Fibroblast of the aortic adventitia (primary cell): ENCODE measurements around the gene DOP1A. TPM values are rescaled to one million over a fixed set of nuclear protein-coding genes. Genes with fewer than 3 reads are reported as not detected.

Experiments
- DNase-seq: peaks from one replicate; pipeline ENCODE4 v3.0.0-alpha.2; 2010; ENCODE audit warnings: low read depth
- H3K4me3 ChIP-seq: 2 replicates; pipeline ENCODE4 v1.5.1; 2011; ENCODE audit warnings: low read depth, mild to moderate bottlenecking, control low read depth, low read length, moderate library complexity
- total RNA-seq: library from RNA; depleted of rRNA; stranded (reverse); fragments of >200 nt; gene quantifications from 2 replicates; pipeline ENCODE4 v1.2.3, GENCODE V29; 2012; ENCODE audit warnings: low replicate concordance
- TF ChIP-seq, protein P1 (sequence below): IDR thresholded peaks from 2 replicates; pipeline ENCODE4 v1.5.1; 2011; ENCODE audit warnings: mild to moderate bottlenecking, low read length, control low read depth, inconsistent platforms; ENCODE audit not compliant: insufficient read depth

Gene DOP1A
- total RNA-seq, 1 donor, result 32.5 TPM

DNA sequence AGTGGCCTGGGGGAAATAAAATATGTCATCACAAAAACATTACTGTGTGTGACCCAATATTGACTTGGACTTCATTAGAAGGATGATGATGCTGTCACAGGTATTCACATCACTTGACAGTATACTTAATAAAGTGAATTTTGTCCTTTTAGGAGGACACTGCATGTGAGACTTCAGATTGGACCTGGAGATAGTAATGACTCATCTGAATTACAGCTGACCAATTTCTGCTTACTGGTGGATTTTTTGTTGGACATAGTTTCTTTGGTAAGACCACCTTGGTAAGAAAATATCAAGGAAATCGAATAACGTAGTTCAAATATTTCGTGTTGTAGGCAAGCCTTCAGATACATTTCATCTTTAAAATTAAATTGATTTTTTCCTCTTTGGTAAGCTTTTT, 57.1 kb downstream of the DOP1A start:
- TF ChIP-seq, protein P1, sequence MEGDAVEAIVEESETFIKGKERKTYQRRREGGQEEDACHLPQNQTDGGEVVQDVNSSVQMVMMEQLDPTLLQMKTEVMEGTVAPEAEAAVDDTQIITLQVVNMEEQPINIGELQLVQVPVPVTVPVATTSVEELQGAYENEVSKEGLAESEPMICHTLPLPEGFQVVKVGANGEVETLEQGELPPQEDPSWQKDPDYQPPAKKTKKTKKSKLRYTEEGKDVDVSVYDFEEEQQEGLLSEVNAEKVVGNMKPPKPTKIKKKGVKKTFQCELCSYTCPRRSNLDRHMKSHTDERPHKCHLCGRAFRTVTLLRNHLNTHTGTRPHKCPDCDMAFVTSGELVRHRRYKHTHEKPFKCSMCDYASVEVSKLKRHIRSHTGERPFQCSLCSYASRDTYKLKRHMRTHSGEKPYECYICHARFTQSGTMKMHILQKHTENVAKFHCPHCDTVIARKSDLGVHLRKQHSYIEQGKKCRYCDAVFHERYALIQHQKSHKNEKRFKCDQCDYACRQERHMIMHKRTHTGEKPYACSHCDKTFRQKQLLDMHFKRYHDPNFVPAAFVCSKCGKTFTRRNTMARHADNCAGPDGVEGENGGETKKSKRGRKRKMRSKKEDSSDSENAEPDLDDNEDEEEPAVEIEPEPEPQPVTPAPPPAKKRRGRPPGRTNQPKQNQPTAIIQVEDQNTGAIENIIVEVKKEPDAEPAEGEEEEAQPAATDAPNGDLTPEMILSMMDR, result no peak
- no peak for DNase-seq
- no peak overlapping the region for H3K4me3 ChIP-seq

DNA sequence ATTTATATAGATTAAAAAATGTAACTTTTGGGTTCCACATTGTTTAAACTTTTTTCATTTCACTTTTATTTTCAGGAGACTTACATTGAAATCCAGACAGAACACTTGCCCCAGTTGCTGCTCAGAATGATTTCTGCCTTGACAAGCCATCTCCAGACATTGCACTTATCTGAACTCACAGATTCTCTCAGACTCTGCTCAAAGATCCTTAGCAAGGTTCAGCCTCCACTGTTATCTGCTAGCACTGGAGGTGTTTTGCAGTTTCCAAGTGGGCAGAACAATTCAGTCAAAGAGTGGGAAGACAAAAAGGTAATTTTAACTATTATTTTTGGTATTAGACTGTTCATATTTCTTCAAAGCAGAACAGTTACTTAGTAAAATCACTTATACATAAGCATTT, 58.0 kb downstream of the DOP1A start:
- no peak overlapping the region for H3K4me3 ChIP-seq
- TF ChIP-seq, protein P1, result no peak
- DNase-seq, result no peak

DNA sequence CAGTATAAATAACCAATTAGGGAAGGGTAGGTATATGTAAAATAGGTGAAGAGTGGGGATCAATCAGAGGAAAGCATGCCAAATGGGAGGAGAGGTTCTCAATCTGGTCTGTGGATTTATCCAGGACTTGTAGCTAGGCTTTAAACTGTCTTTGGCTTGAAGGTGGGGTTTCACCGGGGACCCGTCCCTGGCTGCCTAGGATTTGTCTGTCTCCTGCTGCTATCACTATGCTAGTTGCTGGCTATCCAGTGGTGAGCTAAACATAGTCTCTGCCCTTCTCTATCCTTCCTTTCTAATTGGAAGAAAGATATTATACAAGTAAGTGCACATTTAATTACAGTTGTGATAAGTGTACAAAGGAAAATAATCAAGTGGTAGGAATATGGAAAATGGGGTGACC, 58.8 kb downstream of the DOP1A start:
- TF ChIP-seq, protein P1, result no peak
- DNase-seq, result no peak
- no peak overlapping the region for H3K4me3 ChIP-seq

DNA sequence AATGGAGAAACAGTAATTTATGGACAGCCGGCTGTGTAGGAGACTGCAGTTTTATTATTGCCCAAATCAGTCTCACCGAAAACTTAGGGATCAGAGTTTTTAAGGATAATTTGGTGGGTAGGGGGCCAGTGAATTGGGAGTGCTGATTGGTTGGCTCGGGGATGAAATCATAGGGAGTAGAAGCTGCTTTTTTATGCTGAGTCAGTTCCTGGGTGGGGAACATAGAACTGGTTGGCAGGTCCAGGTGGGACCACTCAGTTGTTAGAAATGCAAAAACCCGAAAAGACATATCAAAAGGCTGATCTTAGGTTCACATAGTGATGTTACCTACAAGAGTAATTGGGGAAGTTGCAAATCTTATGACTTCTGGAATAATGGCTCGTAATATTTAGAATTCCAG, 59.3 kb downstream of the DOP1A start:
- TF ChIP-seq, protein P1, result no peak
- H3K4me3 ChIP-seq, result no peak overlapping the region
- no peak for DNase-seq

DNA sequence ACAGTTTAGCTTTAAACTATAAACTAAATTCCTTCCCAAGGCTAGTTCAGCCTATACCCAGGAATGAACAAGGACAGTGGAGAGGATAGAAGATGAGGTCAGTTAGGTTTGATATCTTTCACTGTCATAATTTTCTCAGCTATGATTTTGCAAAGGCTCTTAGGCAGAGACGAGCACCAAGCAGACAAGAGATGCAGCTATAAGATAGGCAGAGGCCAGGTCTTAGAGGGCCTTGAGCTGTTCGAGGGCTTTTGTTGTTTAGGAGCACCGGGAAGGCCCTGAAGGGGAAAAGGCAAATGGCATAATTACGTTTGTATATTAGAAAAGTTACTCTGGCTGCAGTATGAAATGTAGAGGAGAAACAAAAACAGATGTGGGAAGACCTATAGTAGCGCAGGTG, 59.8 kb downstream of the DOP1A start:
- H3K4me3 ChIP-seq, result no peak overlapping the region
- no peak for DNase-seq
- TF ChIP-seq, protein P1, result no peak

DNA sequence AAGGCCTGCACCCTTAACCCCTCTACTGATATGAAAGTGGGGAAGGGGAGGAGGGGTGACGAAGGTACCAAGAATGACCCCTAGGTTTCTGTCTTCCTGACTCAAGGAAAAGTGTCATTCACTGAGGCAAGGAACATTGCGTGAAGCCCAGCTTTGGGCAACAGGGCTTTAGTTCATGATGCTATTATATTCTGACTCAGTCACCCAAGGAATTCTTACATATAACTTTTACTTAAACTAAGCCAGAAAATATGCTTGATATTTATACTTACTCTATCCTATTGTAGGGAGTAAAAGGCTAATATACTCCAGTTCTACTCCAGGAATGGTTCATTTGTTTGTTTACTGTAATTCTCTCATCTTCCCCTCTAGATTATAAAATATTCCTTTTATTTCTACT, 60.5 kb downstream of the DOP1A start:
- H3K4me3 ChIP-seq, result no peak overlapping the region
- DNase-seq, result no peak
- TF ChIP-seq, protein P1, result no peak

DNA sequence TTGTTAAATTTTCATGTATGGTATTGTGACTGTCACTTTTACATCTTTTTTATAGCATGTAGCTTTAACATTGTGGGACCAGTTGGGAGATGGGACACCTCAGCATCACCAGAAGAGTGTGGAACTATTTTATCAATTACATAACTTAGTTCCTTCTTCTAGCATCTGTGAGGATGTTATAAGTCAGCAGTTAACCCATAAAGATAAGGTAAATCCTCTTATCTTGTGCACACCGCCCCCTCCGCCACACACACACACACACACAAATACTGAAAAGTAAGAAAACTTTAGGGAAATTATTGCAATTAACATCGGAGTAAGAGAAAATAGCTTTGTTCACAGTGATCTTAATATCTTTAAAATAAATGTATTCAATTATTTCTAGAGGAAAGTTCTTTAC, 64.7 kb downstream of the DOP1A start:
- H3K4me3 ChIP-seq, result no peak overlapping the region
- TF ChIP-seq, protein P1, result no peak
- no peak for DNase-seq
